Activated T-helper 9 cell treated with anti-CD3 and anti-CD28 coated beads, Interleukin-2, amount 50 U/mL, for 16 hours (primary cell): ENCODE measurements around the gene STRBP.
A peak's percentile ranks its signal among the peaks of the same experiment; 100 is the strongest.
"Not testable (repeated sequence)": the region's sequence is repeated elsewhere in the genome, so short reads cannot be mapped to it uniquely, and the experiment has no call there.

Source experiments
- DNase-seq: peaks from one replicate; pipeline ENCODE4 v3.0.0-alpha.2; 2020; ENCODE audit warnings: low read depth

STRBP gene

GRCh38 chr9:123268465-123269259 is at the start of gene STRBP:
TSS of gene STRBP (minus strand) at chr9:123268586. CDS start at chr9:123184134, 84,452 bp downstream.
- peak; percentile 92 for DNase-seq

- DNase-seq = no peak
Observed at GRCh38 chr9:123316053-123316718, 47.8 kb upstream of the STRBP start.

GRCh38 chr9:123315635-123316034 is 47.2 kb upstream of the STRBP start:
- no peak for DNase-seq

GRCh38 chr9:123314617-123315016 is 46.2 kb upstream of the STRBP start:
- DNase-seq = no peak

- DNase-seq = no peak
Observed at GRCh38 chr9:123312306-123312877, 44.0 kb upstream of the STRBP start.

- no peak for DNase-seq
Observed at GRCh38 chr9:123311250-123311752, 42.9 kb upstream of the STRBP start.

GRCh38 chr9:123310551-123311249 is 42.3 kb upstream of the STRBP start:
- no peak for DNase-seq

GRCh38 chr9:123309611-123310010 is 41.2 kb upstream of the STRBP start:
- no peak for DNase-seq

- no peak for DNase-seq
Observed at GRCh38 chr9:123305879-123306278, 37.5 kb upstream of the STRBP start.

- DNase-seq = no peak
Observed at GRCh38 chr9:123304340-123304691, 35.9 kb upstream of the STRBP start.

GRCh38 chr9:123302348-123303214 is 34.2 kb upstream of the STRBP start:
- DNase-seq = no peak

GRCh38 chr9:123301936-123302335 is 33.5 kb upstream of the STRBP start:
- DNase-seq = not testable (repeated sequence)

- DNase-seq = no peak
Observed at GRCh38 chr9:123300554-123300953, 32.2 kb upstream of the STRBP start.

- DNase-seq = no peak
Observed at GRCh38 chr9:123299558-123300126, 31.3 kb upstream of the STRBP start.

- DNase-seq = no peak
Observed at GRCh38 chr9:123296174-123296573, 27.8 kb upstream of the STRBP start.

- DNase-seq = no peak
Observed at GRCh38 chr9:123291736-123292135, 23.4 kb upstream of the STRBP start.

GRCh38 chr9:123290764-123291163 is 22.4 kb upstream of the STRBP start:
- DNase-seq = no peak

GRCh38 chr9:123287639-123288038 is 19.3 kb upstream of the STRBP start:
- DNase-seq = no peak

GRCh38 chr9:123286324-123286723 is 17.9 kb upstream of the STRBP start:
- DNase-seq = no peak

- DNase-seq = no peak
Observed at GRCh38 chr9:123284656-123285055, 16.3 kb upstream of the STRBP start.

- no peak for DNase-seq
Observed at GRCh38 chr9:123283455-123283854, 15.1 kb upstream of the STRBP start.
